ENCODE data around the gene NDUFB11.
"Not testable (repeated sequence)": the region's sequence is repeated elsewhere in the genome, so short reads cannot be mapped to it uniquely, and the experiment has no call there.

Gene NDUFB11

DNA sequence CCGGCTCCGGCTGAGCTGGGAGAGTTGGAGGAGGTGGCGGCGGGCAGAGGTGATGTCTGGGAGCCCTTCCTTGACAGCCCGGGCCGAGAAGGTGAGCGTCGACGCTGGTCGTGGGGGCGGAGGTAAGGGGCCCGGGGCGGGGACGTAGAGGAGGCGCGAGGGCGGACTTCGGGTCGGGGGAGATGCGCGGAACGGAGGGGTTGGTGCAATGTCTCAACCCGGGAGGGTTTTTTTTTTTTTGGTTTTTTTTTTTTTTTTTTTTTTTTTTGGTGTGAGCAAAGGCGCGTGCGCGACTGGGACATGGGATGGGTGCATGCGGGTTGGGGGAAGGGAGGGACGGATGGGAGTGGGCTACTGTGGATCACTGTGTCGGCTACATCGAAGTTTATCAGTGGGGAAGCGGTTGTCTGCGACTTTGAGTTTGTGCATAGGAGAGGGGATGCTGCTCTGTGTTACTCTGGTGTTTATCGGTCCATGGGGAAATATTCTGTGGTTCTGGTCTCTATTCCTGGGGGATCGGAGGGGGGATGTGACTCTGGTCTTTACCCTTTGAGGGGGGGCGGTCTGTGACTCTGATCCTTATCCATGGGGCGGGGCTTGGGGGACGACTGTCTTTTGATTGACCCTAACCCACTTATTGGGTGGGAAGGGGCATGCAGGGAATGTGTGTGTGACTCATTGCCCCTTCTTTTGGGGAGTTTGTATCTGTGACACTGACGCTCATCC is 1.1 kb upstream of the NDUFB11 start:
- DNase-seq = no peak

- DNase-seq = no peak
These were observed 442 bp downstream of the NDUFB11 start for GRCh38 chrX:47143894-47144625.

- no peak for DNase-seq
These were observed 6.3 kb downstream of the NDUFB11 start for GRCh38 chrX:47138171-47138570.

- not testable (repeated sequence) for DNase-seq
These were observed 8.9 kb downstream of the NDUFB11 start for GRCh38 chrX:47135650-47136049.

- no peak for DNase-seq
These were observed 11.0 kb downstream of the NDUFB11 start for GRCh38 chrX:47133493-47133892.

GRCh38 chrX:47129899-47130358 is 14.6 kb downstream of the NDUFB11 start:
- DNase-seq = no peak

- DNase-seq = peak; percentile 74
These were observed 15.2 kb downstream of the NDUFB11 start for GRCh38 chrX:47129157-47129898.

DNA sequence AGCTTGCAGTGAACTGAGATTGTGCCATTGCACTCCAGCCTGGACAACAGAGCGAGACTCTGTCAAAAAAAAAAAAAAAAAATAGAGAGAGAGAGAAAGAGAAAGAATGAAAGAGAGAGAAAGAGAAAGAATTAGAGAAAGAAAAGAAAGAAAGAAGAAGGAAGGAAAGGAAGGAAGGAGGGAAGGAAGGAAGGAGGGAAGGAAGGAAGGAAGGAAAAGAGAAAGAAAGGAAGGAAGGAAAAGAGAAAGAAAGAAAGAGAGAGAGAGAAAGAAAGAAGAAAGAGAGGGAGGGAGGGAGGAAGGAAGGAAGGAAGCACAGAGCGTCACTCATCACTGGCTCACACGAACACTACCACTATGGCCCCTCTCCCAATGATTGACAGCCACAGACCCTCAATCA is 20.0 kb downstream of the NDUFB11 start:
- not testable (repeated sequence) for DNase-seq

DNA sequence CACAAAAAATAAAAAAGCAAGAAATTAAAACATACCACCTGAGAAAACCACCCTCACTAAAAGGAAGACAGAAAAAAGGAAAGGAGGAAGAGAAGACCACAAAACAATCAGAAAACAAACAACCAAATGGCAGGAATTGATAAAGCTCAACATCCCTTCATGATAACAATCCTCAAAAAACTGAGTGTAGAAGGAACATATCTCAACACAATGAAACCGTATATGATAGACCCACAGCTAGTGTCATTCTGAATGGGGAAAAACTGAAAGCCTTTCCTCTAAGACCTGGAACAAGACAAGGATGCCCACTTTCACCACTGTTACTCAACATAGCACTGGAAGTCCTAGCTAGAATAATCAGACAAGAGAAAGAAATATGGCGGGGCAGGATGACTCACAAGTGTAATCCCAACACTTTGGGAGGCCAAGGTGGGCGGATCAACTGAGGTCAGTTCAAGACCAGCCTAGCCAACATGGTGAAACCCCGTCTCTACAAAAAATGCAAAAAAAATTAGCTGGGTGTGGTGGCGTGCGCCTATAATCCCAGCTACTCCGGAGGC is 27.9 kb downstream of the NDUFB11 start:
- not testable (repeated sequence) for DNase-seq

- DNase-seq = no peak
These were observed 32.1 kb downstream of the NDUFB11 start for GRCh38 chrX:47112316-47112954.

DNA sequence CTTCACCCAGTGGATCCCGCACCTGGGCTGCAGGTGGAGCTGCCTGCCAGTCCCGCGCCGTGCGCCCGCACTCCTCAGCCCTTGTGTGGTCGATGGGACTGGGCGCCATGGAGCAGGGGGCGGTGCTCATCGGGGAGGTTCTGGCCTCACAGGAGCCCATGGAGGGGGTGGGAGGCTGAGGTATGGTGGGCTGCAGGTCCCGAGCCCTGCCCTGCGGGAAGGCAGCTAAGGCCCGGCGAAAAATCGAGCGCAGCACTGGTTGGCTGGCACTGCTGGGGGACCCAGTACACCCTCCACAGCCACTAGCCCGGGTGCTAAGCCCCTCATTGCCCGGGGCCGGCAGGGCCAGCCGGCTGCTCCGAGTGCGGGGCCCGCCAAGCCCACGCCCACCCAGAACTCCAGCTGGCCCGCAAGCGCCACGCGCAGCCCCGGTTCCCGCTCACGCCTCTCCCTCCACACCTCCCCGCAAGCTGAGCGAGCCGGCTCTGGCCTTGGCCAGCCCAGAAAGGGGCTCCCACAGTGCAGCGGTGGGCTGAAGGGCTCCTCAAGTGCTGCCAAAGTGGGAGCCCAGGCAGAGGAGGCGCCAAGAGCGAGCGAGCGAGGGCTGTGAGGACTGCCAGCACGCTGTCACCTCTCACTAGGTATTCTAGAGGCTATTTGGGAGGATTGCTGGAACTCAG is 33.4 kb downstream of the NDUFB11 start:
- DNase-seq = not testable (repeated sequence)

- no peak for DNase-seq
These were observed 43.3 kb downstream of the NDUFB11 start for GRCh38 chrX:47101206-47101605.

DNA sequence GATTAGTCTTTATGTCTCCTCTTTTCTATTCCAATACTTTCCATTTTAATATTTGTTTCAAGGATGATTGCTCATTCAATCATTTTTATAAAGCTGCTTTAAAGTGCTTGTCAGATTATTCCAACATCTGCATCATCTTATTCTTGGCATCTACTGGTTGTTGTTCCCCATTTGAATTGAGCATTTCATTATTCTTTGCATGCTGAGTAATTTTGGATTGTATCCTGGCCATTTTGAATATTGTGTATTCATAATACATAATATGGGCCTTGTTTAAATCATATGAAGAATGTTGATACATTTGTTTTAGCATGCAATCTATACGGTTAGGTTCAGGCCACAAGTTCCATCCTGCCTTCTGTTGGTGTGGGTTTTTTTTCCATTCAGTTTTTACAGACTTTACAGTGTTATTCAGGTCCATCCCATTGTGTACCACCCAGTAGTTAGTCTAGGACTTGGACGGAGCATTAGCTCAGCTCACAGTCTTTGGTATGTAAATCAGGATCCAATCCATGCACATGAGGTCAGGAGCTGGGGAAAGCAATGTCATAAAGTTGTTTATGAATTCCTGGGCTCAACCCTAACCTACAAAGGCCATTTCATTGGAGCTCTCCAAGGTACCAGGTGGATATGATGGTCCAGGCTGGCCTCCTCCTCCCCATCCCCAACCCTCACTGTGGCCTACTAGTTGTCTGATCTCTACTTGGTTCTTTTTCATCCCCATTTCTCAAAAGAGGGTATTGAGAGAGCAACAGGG is 46.0 kb downstream of the NDUFB11 start:
- DNase-seq = no peak

- no peak for DNase-seq
These were observed 47.5 kb downstream of the NDUFB11 start for GRCh38 chrX:47097018-47097417.

GRCh38 chrX:47093860-47094259 is 50.6 kb downstream of the NDUFB11 start:
- no peak for DNase-seq

DNA sequence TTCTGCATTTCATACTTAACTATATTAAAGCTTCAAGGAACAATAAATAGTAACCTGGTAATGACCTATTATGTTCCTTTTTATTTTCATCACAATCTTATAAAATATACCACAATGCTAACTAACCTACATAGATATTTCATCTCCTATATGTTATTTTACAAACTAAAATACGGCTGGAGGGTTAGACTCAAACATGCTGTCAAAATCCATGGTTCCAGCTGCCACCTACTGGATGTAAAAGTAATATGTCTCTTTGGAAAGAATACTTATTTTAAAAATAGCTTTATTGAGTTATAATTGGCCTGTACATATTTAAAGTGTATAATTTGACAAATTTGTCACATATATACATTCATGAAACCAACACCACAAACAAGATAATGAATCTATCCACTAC is 51.3 kb downstream of the NDUFB11 start:
- no peak for DNase-seq

Measured in NCI-H1436 treated with DMSO at 0.1 percent for 48 hours (cell line).